GM21390 (cell line): Measurements from ENCODE around the gene NDUFAF7.
"Not testable (repeated sequence)": the region's sequence is repeated elsewhere in the genome, so short reads cannot be mapped to it uniquely, and the experiment has no call there.

Source experiments
- ATAC-seq: cut with Tn5 transposase; IDR thresholded peaks from one replicate; pipeline ENCODE4 v1.9.1; 2021; ENCODE audit not compliant: unreplicated experiment

Gene NDUFAF7

GRCh38 chr2:37276291-37276690 lies 44.8 kb downstream of the NDUFAF7 start:
- no peak for ATAC-seq

GRCh38 chr2:37281916-37282315 lies 50.5 kb downstream of the NDUFAF7 start:
- no peak for ATAC-seq

- no peak for ATAC-seq
Observed at GRCh38 chr2:37282746-37283145, 51.3 kb downstream of the NDUFAF7 start.

GRCh38 chr2:37283207-37283606 lies 51.7 kb downstream of the NDUFAF7 start:
- ATAC-seq = no peak

GRCh38 chr2:37284381-37284780 lies 52.9 kb downstream of the NDUFAF7 start:
- ATAC-seq = no peak

GRCh38 chr2:37287966-37288365 lies 56.5 kb downstream of the NDUFAF7 start:
- no peak for ATAC-seq

- ATAC-seq = no peak
Observed at GRCh38 chr2:37291680-37292079, 60.2 kb downstream of the NDUFAF7 start.

- ATAC-seq = not testable (repeated sequence)
Observed at GRCh38 chr2:37294858-37295257, 63.4 kb downstream of the NDUFAF7 start.

- no peak for ATAC-seq
Observed at GRCh38 chr2:37295469-37296073, 64.1 kb downstream of the NDUFAF7 start.

- no peak for ATAC-seq
Observed at GRCh38 chr2:37297632-37298031, 66.2 kb downstream of the NDUFAF7 start.
